ENCODE measurements around the gene ACTG2. TPM values are rescaled to one million over a fixed set of nuclear protein-coding genes. Genes with fewer than 3 reads are reported as not detected.

ACTG2 gene
- polyA plus RNA-seq, 3 donors, result not detected

- 98% methylated on average over 7 of the region's 8 CpGs for WGBS (ENCODE audit: insufficient coverage)
- H3K9ac ChIP-seq (ENCODE audit: insufficient read depth, low read length, poor library complexity, severe bottlenecking), result no peak overlapping the region
- no peaks in the 10 kb centered on the region for H3K27me3 ChIP-seq (ENCODE audit: control insufficient read depth in 2 of 2, insufficient read depth in 2 of 2, low read length in 2 of 2)
- no peaks in the 10 kb centered on the region for H3K9me3 ChIP-seq (replicated peaks in 1 of 2; ENCODE audit: control insufficient read depth in 1 of 2, insufficient read depth in 1 of 2, low read length in 2 of 2)
- H3K27ac Mint-ChIP-seq, result no peak overlapping the region
- H3K79me2 ChIP-seq (ENCODE audit: insufficient read depth, low read length), result no peaks in the 10 kb centered on the region
- no peaks in the 10 kb centered on the region for H3K36me3 ChIP-seq (replicated peaks in 1 of 2; ENCODE audit: control insufficient read depth in 1 of 2, insufficient read depth in 2 of 2, low read length in 2 of 2)
- intact Hi-C loops (cut with micrococcal nuclease), result no loop called here
- no peaks in the 10 kb centered on the region for H3K9me3 Mint-ChIP-seq
- TF ChIP-seq CTCF (IDR thresholded peaks at IDR 0.05), result no peak
- H3K27ac ChIP-seq (ENCODE audit: low read depth in 1 of 2, low read length in 2 of 2), result no peak overlapping the region
- no peaks in the 10 kb centered on the region for H3K36me3 Mint-ChIP-seq
- no peak overlapping the region for H2AFZ ChIP-seq (ENCODE audit: insufficient read depth, low read depth, low read length, poor library complexity, severe bottlenecking)
- no peak for DNase-seq
- H3K4me1 Mint-ChIP-seq, result peaks cover 6% of the 10 kb centered on the region
- no peak overlapping the region for H3K4me3 Mint-ChIP-seq
- peaks cover 0 to 1% (median 1%) of the 10 kb centered on the region in 3 donors for H3K27me3 Mint-ChIP-seq (ENCODE audit: low read depth in 3 of 3)
- no peak overlapping the region for H3K4me3 ChIP-seq (replicated peaks in 1 of 3; ENCODE audit: low read depth in 2 of 3, low read length in 3 of 3)
- no peak overlapping the region for H3K4me2 ChIP-seq (replicated peaks; ENCODE audit: extremely low read depth, low read length, poor library complexity, severe bottlenecking)
- H3K4me1 ChIP-seq (ENCODE audit: control insufficient read depth in 1 of 2, insufficient read depth in 2 of 2, low read length in 2 of 2), result no peaks in the 10 kb centered on the region
- no peaks in the 10 kb centered on the region for H4K20me1 ChIP-seq (ENCODE audit: insufficient read depth, low read length)
These were observed 20.7 kb downstream of the ACTG2 start for GRCh38 chr2:73913414-73914054.

GRCh38 chr2:73914667-73915066, 21.9 kb downstream of the ACTG2 start:
- DNase-seq, result no peak
- no peak for TF ChIP-seq CTCF (IDR thresholded peaks at IDR 0.05)
- H3K36me3 ChIP-seq (replicated peaks in 1 of 2; ENCODE audit: control insufficient read depth in 1 of 2, insufficient read depth in 2 of 2, low read length in 2 of 2), result no peaks in the 10 kb centered on the region
- no peaks in the 10 kb centered on the region for H3K9me3 Mint-ChIP-seq
- H3K9me3 ChIP-seq (replicated peaks in 1 of 2; ENCODE audit: control insufficient read depth in 1 of 2, insufficient read depth in 1 of 2, low read length in 2 of 2), result no peaks in the 10 kb centered on the region
- no peaks in the 10 kb centered on the region for H3K79me2 ChIP-seq (ENCODE audit: insufficient read depth, low read length)
- H3K4me3 ChIP-seq (replicated peaks in 1 of 3; ENCODE audit: low read depth in 2 of 3, low read length in 3 of 3), result no peak overlapping the region
- no peak overlapping the region for H3K4me3 Mint-ChIP-seq
- 60% methylated on average over 1 of the region's 4 CpGs for WGBS (ENCODE audit: insufficient coverage)
- no peaks in the 10 kb centered on the region for H3K36me3 Mint-ChIP-seq
- no peak overlapping the region for H3K4me2 ChIP-seq (replicated peaks; ENCODE audit: extremely low read depth, low read length, poor library complexity, severe bottlenecking)
- H3K27ac ChIP-seq (ENCODE audit: low read depth in 1 of 2, low read length in 2 of 2), result no peak overlapping the region
- no peaks in the 10 kb centered on the region for H4K20me1 ChIP-seq (ENCODE audit: insufficient read depth, low read length)
- H3K4me1 ChIP-seq (ENCODE audit: control insufficient read depth in 1 of 2, insufficient read depth in 2 of 2, low read length in 2 of 2), result no peaks in the 10 kb centered on the region
- intact Hi-C loops (cut with micrococcal nuclease), result no loop called here
- peak overlapping the region; percentile 26 for H2AFZ ChIP-seq (ENCODE audit: insufficient read depth, low read depth, low read length, poor library complexity, severe bottlenecking)
- H3K27me3 Mint-ChIP-seq (ENCODE audit: low read depth in 3 of 3), result peaks cover 0 to 1% (median 1%) of the 10 kb centered on the region in 3 donors
- H3K27ac Mint-ChIP-seq, result peak overlapping the region in 1 of 7 donors; percentile 47
- H3K27me3 ChIP-seq (ENCODE audit: control insufficient read depth in 2 of 2, insufficient read depth in 2 of 2, low read length in 2 of 2), result no peaks in the 10 kb centered on the region
- peaks cover 6% of the 10 kb centered on the region for H3K4me1 Mint-ChIP-seq
- H3K9ac ChIP-seq (ENCODE audit: insufficient read depth, low read length, poor library complexity, severe bottlenecking), result no peak overlapping the region

All from CD14-positive monocyte (primary cell).